HG02610 (cell line): ENCODE measurements around the gene LCE3E.

Experiments
- ATAC-seq: cut with Tn5 transposase; IDR thresholded peaks from one replicate; pipeline ENCODE4 v1.9.1; 2021; ENCODE audit warnings: mild to moderate bottlenecking, moderate library complexity; ENCODE audit not compliant: unreplicated experiment

The LCE3E gene

GRCh38 chr1:152517237-152517811 is 49.3 kb downstream of the LCE3E start:
- ATAC-seq, result no peak

GRCh38 chr1:152516082-152516481 is 50.5 kb downstream of the LCE3E start:
- no peak for ATAC-seq
